Lung microvascular endothelial cell (primary cell): ENCODE measurements around the gene SULT1A2. TPM values are rescaled to one million over a fixed set of nuclear protein-coding genes. Genes with fewer than 3 reads are reported as not detected.
"Not testable (repeated sequence)": the region's sequence is repeated elsewhere in the genome, so short reads cannot be mapped to it uniquely, and the experiment has no call there.

Experiments used
- DNase-seq, 2 donors: peaks; one replicate each; pipeline versions ENCODE4 v3.0.0 to v3.0.0-alpha.2; 2010; ENCODE audit warnings: low read depth in 2 of 2
- total RNA-seq: library from RNA; depleted of rRNA; stranded (reverse); fragments of >200 nt; gene quantifications from 2 replicates; pipeline ENCODE4 v1.2.1, GENCODE V29; 2014

The SULT1A2 gene
- total RNA-seq, 1 donor from 2014 or later, result not detected

DNA sequence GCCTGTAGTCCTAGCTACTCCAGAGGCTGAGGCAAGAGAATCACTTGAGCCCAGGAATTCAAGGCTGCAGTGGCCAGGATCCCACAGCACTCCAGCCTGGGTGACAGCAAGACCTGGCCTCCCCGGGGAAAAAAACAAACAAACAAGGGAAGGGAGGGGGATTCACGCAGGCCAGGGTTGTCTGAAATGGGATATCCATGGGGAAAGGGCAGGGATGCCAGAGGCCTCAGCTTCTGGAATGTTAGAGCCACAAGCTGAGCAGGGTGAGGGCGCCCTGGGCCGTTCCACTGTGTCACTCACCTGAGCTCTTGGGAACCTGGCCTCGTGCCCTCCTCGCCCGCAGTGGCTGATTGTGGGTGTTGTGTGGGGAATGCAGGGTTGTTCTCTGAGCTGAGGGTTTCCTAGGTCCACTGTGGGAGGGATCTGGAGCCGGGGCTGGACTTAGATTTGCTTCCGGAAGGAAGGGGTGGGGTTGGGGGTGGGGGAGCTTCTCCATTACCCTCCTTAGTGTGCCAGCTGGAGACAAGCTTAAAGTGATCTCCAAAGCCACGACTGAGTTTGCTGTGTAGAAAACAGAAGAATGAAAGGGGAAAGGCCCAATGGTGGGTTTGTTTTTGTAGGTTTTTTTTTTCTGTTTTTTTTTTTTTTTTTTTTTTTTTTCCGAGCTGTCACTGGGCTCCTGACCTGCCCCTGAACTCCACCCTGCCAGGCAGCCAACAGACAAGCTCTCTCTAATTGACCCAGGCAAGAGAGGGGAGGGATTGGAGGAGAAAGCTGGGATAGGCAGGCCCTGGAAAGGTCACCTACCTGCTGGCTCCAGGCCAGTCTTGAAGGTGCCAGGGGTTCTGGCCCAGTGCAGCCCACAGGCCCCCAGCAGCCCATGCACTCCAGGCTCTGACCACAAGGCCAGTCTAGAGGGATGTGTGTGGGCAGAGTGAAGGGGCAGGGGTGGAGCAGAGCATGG lies 13.1 kb upstream of the SULT1A2 start, which contains the start of gene SULT1A1:
SULT1A1 (minus strand) TSS at position 414 of the 964 bp plus-strand sequence. CDS start 1,189 bp downstream, outside the sequence.
- peak; percentile 23 to 32 for DNase-seq

DNA sequence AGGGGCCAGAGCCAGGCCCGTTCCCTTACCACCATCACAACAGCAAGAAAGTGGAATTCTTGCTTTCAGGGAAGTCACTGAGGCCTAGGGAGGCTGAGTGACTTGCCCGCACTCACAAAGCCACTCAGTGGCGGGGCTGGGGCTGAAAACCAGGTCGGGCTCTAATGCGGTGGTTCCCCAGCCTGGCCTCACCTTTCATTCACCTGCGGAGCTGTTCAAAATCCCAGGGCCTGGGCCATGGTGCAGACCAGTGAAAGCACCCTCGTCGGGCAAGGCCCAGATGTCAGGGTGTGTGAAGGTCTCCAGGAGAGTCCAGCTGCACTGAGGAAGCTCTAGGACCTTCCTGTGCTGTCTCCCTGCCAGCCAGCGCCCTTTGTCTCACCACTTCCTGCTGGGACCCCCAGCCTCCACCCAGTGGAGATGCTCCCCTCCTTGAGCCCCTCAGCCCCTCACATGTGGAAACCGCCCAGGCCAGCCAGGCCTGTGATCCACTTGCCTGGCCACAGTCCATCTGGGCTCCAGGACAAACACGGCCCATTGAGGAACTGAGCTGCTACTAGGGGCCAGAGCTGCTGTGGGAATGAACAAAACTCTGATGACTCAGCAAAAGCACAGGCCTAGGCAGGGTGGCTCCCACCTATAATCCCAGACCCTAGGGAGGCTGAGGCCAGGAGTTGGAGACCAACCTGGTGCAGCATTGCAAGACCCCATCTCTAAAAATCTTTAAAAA lies 12.2 kb upstream of the SULT1A2 start:
- DNase-seq, result not testable (repeated sequence)

DNA sequence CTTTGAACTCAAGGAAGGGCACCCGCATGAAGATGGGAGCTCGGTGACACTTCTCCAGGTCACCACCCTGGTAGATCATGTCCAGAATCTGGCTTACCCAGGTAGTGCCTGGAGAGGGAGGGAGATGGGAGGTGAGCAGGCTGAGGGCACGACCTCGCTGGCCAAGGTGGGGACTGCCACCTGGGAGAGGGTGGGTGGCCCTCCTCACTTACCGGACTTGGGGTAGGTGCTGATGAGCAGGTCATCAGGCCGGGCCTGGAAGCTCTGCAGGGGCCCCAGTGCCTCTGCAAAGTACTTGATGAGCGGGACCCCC lies 11.6 kb upstream of the SULT1A2 start:
- not testable (repeated sequence) for DNase-seq

DNA sequence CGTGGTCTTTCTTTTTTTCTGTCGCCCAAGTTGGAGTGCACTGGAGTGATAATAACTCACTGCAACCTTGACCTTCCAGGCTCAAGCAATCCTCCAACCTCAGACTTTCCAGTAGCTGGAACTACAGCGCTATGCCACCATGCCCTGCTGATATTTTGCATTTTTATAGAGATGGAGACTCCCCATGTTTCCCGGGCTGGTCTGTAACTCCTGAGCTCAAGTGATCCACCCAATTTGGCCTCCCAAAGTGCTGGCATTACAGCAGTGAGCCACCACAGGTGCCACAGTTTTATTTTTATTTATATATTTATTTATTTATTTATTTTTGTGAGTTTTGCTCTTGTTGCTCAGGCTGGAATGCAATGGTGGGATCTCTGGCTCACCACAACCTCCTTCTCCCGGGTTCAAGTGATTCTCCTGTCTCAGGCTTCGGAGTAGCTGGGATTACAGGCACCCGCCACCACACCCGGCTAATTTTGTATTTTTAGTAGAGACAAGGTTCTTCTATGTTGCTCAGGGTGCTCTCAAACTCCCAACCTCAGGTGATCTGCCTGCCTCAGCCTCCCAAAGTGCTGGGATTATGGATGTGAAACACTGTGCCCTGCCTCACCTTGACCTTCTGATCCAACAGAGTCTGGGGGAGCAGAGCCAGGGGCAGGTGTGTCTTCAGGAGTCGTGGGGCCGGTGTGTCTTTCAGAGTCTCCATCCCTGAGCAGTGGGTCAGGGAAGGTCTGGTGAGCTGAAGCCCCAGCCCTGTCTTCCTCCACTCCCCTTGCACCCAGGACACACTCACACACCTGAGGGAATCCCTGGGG lies 11.0 kb upstream of the SULT1A2 start:
- DNase-seq, result not testable (repeated sequence)

DNA sequence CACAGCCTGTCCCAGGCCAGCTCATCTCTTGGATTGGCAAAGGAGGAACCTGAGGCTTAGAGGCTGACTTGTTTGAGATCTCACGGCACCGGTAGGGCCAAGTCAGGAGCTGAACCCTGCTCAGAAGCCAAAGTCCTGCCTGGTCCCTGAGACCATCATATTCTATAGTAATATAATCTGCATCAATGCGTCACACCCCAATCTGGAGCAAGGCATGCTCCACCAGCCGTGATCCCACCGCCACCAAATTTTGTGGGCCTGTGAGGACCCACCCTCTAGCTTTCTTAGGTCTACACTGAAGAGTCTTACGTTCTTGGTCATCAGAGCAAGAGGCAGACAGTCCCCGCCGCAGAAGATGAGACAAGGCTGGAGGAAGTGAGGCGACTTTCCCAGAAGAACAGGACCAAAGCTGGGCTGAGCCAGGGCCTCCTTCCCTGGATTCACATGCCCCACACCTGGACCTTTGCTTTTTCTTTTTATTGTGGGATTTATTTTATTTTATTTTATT lies 10.3 kb upstream of the SULT1A2 start:
- no peak for DNase-seq

DNA sequence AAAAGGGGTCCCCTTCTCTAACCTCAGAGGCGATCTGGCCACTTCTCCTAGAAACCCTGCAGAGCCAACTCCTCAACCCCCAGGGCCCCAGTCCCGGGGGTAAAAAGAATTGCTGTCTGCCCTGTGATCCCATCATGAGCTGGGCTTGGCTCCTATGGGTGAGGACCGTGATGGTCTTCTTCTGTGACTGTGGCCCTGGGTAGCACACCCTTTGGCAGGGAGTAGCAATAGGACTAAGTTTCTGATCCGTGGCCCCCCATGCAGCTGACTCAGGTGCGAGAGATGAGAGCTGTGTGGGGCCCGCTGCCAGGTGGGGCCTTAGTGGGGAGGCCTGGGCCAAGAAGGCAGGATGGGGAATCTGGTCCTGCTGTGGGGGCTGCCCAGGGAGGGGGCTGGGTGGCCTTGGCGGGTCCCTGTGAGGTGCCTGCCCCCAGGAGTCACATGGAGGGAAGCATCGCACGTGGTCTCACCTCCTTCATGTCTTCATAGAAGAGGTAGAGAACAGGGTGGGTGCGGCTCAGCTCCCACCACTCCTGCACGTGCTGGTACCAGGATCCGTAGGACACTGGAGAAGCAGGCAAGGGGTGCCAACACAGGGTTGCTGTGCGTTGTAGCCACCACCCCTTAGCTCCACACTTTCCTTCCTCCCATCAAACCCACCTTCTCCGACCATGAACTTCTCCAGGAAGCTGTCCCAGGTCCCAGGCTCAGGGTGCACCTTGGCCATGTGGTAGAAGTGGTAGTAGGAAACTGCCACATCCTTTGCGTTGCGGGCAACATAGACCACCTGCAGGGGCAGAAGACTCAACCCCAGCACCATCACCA lies 9.7 kb upstream of the SULT1A2 start:
- no peak for DNase-seq

DNA sequence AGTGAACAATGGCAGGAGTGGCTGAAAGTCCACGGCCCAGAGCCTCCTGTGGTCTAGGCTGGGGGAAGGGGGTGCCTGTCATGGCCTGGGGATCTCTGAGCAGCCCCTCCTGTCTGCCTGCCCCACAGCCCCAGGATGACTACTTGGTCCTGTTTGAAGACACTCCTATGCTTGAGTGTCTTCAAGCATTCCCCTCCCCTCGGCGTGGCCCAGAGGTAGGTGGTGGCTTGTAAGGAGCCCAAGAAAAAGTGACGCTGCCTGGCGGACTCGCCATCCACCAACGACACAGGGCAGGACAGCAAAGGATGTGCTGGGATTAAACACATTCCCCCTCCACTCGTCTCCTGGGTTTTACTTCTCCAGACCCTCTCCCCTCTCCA lies 7.3 kb upstream of the SULT1A2 start:
- DNase-seq, result no peak

DNA sequence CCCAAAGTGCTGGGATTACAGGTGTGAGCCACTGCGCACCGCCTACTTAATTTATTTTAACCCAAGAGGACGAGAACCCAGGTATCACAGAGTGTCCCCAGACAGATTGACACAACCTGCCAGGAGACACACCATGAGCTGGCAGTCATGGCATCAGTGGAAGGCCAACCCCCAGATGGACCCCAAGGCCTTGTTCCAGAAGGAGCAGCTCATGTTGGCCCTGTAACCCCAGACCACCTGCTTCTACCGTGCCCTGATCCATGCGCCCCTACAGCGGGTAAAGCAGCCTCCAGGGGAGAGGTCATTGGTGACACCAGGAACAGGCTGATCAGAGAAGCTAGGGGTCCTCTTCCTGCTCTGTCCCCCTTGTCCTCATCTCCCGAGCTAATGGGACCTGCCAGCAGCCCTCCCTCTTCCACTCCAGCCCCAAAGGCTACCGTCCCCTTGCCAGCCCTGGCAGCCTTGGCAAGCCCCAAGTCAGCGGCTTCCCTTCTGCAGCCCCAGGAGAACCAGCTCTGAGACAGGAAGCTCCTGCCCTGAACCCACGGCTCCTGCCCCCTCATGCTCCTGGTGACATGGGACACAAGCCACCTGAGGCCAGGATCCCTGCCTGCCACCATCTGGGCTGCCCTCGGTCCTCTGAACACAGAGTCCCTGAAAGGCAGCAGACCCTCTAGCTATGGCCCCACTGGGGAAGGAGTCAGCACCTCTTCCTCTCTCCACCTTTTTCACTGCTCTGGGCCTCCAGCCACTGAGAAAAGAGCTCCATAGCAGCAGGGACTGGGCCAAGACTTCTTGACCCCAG lies 6.7 kb upstream of the SULT1A2 start:
- no peak for DNase-seq

DNA sequence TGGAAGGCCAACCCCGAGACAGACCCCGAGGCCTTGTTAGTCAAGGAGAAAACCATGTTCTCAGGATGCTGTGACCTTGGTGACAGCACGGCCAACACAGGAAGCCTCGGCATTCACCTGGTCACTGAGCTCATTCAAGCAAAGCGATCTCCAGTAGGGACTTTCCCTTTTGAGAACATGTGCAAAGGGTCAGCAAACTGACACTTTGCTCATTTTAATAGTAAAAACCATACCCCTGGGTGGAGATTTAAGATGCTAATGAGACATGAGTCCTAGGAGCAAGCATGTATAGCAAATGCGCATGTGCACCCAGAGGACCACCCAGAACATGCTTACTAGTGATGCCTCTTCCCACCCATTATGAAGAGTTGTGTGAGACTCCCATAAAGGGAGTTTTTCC lies 5.7 kb upstream of the SULT1A2 start:
- DNase-seq, result no peak

DNA sequence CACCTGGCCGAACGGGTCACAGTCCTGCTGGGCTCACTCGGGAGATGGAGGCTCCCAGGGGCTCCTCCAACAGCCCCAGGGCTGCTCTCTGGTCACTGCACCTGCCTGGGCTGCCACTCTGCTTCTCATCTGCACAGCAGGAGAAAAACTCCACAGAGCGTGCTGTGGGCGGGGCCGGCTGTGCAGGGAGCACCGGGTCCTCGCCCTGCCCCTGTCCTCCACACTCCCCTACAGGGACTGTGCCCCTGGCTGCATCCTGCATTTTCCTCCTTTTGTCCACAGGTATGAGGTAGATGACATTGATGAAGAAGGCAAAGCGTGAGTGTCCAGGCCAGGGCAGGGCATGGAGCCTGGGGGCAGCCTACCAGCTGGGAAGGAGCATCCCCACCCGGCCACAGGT lies 5.2 kb upstream of the SULT1A2 start:
- DNase-seq, result not testable (repeated sequence)

DNA sequence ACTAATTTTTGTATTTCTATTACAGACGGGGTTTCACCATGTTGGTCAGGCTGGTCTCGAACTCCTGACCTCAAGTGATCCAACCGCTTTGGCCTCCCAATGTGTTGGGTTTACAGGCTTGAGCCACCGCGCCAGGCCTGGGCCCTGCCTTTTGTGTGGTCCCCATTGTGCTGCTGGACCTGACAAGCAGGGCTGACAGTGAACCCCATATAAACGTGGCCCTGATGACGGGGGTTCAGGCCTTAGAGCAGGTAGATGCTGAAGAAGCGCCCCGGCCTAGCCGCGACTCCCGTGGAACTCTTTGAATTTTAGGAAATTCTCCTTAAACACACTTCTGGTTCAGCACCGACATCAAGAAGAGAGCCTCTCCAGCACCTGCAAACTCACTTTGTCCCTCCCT lies 4.7 kb upstream of the SULT1A2 start:
- DNase-seq, result not testable (repeated sequence)

DNA sequence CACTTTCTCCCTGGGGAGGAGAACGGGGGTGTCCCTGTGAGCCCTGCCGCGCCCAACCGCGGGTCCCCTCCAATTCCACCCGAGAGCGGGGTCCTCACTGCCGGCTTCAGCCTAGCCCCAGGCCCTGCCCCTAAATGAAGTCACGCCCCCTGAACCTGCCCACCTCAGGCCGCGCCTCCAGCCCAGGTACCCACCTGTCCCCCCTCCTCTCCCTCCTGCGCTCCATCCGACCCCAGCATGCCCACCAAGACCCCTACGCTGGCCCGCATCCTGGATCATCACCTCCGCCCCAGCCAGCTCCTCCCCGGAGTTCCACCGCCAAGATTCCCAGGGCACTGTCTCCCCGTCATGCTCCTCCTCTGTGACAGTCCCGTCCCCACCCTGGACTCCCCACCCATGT lies 4.1 kb upstream of the SULT1A2 start:
- DNase-seq, result not testable (repeated sequence)

DNA sequence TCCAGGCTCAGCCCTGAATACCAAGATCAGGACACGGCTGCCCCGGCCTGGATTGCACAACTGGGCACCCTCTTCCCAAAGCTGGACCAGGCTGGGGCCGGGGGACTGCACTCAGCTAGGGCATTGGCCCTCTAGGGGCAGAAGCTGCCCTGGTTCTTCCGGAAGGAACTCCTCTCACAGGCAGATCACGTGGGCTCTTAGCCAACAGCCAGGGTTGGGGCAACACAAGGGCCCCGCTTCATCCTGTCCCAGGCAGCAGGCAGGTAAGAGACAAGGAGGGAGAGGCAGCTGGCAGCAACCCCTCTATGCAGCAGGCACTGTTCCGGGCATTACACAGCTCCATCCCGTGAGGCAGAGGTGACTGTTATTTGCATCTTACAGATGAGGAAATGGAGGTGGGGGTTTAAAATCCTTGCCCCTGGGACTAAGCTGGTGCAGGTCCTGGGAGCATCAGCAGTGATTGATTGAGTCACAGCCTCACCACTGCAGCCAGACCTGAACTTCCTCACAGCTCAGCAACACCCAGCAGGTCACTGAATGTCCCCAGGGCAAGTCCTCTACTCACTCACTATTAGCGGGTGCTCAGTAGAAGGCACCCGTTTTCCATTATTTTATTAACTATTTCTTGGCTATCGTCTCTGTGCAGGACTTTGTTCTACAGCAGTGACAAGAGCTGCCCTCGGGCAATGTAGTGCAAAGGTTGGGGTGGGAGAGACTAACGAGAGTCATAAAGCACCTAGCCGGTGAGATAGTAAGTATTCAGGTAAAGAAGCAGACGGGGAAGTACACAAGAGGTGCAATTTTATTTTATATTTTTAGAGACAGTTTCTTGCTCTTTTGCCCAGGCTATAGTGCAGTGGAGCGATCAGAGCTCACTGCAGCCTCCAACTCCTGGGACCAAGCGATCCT lies 2.8 kb upstream of the SULT1A2 start:
- DNase-seq, result not testable (repeated sequence)

DNA sequence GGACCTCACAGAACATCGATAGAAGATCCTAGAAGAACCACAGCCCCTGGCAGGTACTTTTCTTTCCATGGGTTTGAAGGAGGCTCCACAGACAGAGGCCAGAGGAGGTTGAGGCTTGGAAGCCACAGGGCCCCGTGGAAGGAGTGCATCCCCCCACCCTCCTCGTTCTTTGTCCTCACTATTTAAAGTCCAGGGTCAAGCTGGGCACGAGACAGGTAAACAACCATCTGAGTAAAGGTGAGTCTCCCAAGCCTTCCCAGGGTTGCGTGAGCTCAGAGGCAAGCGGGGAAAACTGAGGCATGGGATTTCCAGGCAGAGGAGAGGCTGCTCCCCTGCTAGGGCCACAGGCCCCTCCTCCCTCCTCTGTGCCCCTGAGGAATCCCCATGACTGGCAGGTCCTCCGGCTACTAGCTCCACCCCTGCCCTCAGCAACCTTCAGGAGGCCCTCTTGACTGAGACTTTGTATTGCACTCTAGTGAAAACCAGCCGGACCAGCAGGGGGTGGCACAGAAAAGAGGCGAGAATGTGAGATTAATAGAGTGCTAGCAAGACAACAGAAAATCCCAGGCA lies 927 bp upstream of the SULT1A2 start:
- DNase-seq, result no peak

DNA sequence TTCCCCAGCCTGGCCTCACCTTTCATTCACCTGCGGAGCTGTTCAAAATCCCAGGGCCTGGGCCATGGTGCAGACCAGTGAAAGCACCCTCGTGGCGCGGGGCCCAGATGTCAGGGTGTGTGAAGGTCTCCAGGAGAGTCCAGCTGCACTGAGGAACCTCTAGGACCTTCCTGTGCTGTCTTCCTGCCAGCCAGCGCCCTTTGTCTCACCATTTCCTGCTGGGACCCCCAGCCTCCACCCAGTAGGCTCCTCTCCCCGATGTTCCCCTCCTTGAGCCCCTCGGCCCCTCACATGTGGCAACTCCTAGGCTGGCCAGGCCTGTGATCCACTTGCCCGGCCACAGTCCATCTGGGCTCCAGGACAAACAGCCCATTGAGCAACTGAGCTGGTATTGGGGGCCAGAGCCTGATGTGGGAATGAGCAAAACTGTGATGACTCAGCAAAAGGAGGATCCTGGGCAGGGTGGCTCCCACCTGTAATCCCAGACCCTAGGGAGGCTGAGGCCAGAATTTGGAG lies 677 bp downstream of the SULT1A2 start:
- no peak for DNase-seq

DNA sequence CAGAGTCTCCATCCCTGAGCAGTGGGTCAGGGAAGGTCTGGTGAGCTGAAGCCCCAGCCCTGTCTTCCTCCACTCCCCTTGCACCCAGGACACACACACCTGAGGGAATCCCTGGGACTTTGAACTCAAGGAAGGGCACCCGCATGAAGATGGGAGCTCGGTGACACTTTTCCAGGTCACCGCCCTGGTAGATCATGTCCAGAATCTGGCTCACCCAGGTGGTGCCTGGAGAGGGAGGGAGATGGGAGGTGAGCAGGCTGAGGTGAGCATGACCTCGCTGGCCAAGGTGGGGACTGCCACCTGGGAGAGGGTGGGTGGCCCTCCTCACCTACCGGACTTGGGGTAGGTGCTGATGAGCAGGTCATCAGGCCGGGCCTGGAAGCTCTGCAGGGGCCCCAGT lies 1.4 kb downstream of the SULT1A2 start:
- DNase-seq, result not testable (repeated sequence)

DNA sequence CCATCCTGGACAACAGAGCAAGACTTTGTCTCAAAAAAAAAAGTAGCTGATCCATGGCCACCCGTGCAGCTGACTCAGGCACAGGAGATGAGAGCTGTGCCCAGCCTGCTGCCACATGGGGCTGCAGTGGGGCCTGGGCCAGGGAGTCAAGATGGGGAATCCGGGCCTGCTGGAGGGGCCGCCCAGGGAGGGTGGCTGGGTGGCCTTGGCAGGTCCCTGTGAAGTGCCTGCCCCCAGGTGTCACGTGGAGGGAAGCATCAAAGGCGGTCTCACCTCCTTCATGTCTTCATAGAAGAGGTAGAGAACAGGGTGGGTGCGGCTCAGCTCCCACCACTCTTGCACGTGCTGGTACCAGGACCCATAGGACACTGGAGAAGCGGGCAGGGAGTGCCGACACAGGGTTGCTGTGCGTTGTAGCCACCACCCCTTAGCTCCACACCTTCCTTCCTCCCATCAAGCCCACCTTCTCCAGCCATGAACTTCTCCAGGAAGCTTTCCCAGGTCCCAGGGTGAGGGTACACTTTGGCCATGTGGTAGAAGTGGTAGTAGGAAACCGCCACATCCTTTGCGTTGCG lies 3.8 kb downstream of the SULT1A2 start:
- no peak for DNase-seq

DNA sequence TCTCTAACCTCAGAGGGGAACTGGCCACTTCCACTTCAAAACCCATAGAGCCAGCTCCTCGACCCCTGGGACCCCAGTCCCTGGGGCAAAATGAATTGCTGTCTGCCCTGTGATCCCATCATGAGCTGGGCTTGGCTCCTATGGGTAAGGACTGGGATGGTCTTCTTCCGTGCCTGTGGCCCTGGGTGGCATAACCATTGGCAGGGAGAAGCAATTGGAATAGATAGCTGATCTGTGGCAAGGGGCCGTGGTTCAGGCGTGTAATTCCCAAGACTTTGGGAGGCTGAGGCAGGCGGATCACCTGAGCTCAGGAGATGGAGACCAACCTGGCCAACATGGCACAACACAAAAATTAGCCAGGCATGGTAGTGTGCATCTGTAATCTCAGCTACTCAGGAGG lies 4.3 kb downstream of the SULT1A2 start:
- DNase-seq, result no peak
